GM21526 (cell line): Measurements from ENCODE around the gene KDM6A.
"Not testable (repeated sequence)": the region's sequence is repeated elsewhere in the genome, so short reads cannot be mapped to it uniquely, and the experiment has no call there.

Experiments used
- ATAC-seq: cut with Tn5 transposase; IDR thresholded peaks from one replicate; pipeline ENCODE4 v1.9.1; 2021; ENCODE audit warnings: moderate library complexity; ENCODE audit not compliant: unreplicated experiment, low FRiP score

KDM6A gene

GRCh38 chrX:44872821-44873414, at the start of gene KDM6A:
KDM6A (plus strand) TSS chrX:44873188; CDS start chrX:44873552, 364 bp downstream.
- ATAC-seq, result peak; percentile 92

- ATAC-seq, result not testable (repeated sequence)
Observed at GRCh38 chrX:44823193-44823592, 49.8 kb upstream of the KDM6A start.

GRCh38 chrX:44828008-44828605, 44.9 kb upstream of the KDM6A start:
- ATAC-seq, result no peak

- no peak for ATAC-seq
Observed at GRCh38 chrX:44829832-44830231, 43.2 kb upstream of the KDM6A start.

- ATAC-seq, result no peak
Observed at GRCh38 chrX:44842550-44843317, 30.3 kb upstream of the KDM6A start.

- ATAC-seq, result no peak
Observed at GRCh38 chrX:44843318-44843702, 29.7 kb upstream of the KDM6A start.

- no peak for ATAC-seq
Observed at GRCh38 chrX:44843753-44844152, 29.2 kb upstream of the KDM6A start, which contains the start of gene DUSP21. DUSP21 (plus strand) TSS chrX:44844021; CDS start chrX:44844133, 112 bp downstream.

GRCh38 chrX:44844204-44844603, 28.8 kb upstream of the KDM6A start:
- ATAC-seq, result no peak

GRCh38 chrX:44850891-44851290, 22.1 kb upstream of the KDM6A start:
- not testable (repeated sequence) for ATAC-seq

GRCh38 chrX:44871114-44871645, 1.8 kb upstream of the KDM6A start:
- ATAC-seq, result no peak

GRCh38 chrX:44871931-44872820, 812 bp upstream of the KDM6A start:
- ATAC-seq, result peak; percentile 28

GRCh38 chrX:44873415-44874276, 658 bp downstream of the KDM6A start:
- ATAC-seq, result peak; percentile 7

GRCh38 chrX:44874420-44875184, 1.6 kb downstream of the KDM6A start:
- ATAC-seq, result no peak

GRCh38 chrX:44875185-44875489, 2.1 kb downstream of the KDM6A start:
- no peak for ATAC-seq

GRCh38 chrX:44876086-44876485, 3.1 kb downstream of the KDM6A start:
- no peak for ATAC-seq

- ATAC-seq, result no peak
Observed at GRCh38 chrX:44876767-44877166, 3.8 kb downstream of the KDM6A start.

GRCh38 chrX:44878780-44879179, 5.8 kb downstream of the KDM6A start:
- no peak for ATAC-seq

GRCh38 chrX:44881549-44881948, 8.6 kb downstream of the KDM6A start:
- no peak for ATAC-seq

GRCh38 chrX:44882635-44883034, 9.6 kb downstream of the KDM6A start:
- no peak for ATAC-seq
